Gastroesophageal sphincter (tissue), 2 donors: ENCODE results near the gene GPR22.

ENCODE experiments used
- EP300 ChIP-seq: sonication (generic); formaldehyde crosslinking; IDR thresholded peaks from one replicate; pipeline ENCODE4 v1.6.1; 2017; ENCODE audit warnings: antibody characterized with exemption, mild to moderate bottlenecking
- POLR2A ChIP-seq, 2 donors: fragments of 450-650 bp; IDR thresholded peaks; one replicate each; pipeline ENCODE4 v1.6.1; 2017; ENCODE audit warnings: antibody characterized with exemption in 2 of 2, mild to moderate bottlenecking in 2 of 2, moderate library complexity in 1 of 2

DNA sequence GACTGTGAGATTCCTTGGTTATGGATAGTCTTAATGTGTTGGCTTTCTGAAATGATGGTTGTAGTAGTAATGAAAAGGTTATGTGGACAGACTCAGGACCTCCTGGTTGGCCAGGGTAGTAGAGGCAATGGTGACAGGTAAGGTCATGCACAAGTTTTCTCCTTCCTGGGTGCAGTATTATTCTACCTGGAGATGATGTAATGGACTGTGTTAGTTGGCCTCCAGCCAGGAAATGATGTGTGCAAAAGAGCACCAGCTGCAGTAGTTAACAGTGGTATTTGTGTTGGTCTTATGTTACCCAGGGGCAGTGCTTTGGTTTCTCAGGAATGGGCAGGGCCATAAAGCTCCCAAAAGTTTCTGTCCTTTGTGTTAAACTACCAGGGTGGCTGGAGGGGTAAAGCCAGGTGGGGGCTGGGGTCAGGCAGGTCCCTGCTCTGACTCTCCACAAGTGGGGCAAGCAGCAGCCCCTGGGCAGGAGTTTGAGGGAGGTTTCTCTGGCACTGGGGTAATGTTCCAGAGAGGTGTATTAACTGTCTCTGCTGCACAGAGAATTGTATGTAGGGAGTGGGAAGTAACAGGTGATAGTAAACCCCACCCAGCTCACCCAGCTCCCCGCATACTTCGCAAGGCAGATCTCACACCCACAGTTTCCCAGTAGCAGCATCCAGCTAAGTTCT is 36.3 kb downstream of the GPR22 start:
- TF ChIP-seq POLR2A (IDR thresholded peaks at IDR 0.05) (no peak), EP300 (no peak)
